Epidermal melanocyte (primary cell): ENCODE results near the gene IL2RA.

Source experiments
- DNase-seq: peaks from one replicate; pipeline ENCODE4 v3.0.0; 2011; ENCODE audit warnings: low spot score; ENCODE audit not compliant: insufficient read length

IL2RA gene

GRCh38 chr10:6059506-6059905, 2.7 kb downstream of the IL2RA start:
- no peak for DNase-seq

- DNase-seq: no peak
Measured at GRCh38 chr10:6058682-6059475, 3.3 kb downstream of the IL2RA start.

- no peak for DNase-seq
Measured at GRCh38 chr10:6056411-6057135, 5.6 kb downstream of the IL2RA start.

- DNase-seq: no peak
Measured at GRCh38 chr10:6055929-6056328, 6.2 kb downstream of the IL2RA start.

GRCh38 chr10:6054884-6055283, 7.3 kb downstream of the IL2RA start:
- DNase-seq: no peak

- DNase-seq: no peak
Measured at GRCh38 chr10:6053816-6054631, 8.1 kb downstream of the IL2RA start.

GRCh38 chr10:6053303-6053702, 8.9 kb downstream of the IL2RA start:
- no peak for DNase-seq

GRCh38 chr10:6052247-6053221, 9.6 kb downstream of the IL2RA start:
- no peak for DNase-seq

GRCh38 chr10:6050801-6051445, 11.2 kb downstream of the IL2RA start:
- no peak for DNase-seq

GRCh38 chr10:6049031-6049400, 13.2 kb downstream of the IL2RA start:
- DNase-seq: no peak

GRCh38 chr10:6048281-6049030, 13.7 kb downstream of the IL2RA start:
- DNase-seq: no peak

- no peak for DNase-seq
Measured at GRCh38 chr10:6047847-6048246, 14.3 kb downstream of the IL2RA start.

GRCh38 chr10:6046773-6047611, 15.2 kb downstream of the IL2RA start:
- no peak for DNase-seq

GRCh38 chr10:6045878-6046772, 16.0 kb downstream of the IL2RA start:
- no peak for DNase-seq

GRCh38 chr10:6045314-6045848, 16.8 kb downstream of the IL2RA start:
- no peak for DNase-seq

- no peak for DNase-seq
Measured at GRCh38 chr10:6044751-6045313, 17.3 kb downstream of the IL2RA start.

GRCh38 chr10:6044060-6044459, 18.1 kb downstream of the IL2RA start:
- DNase-seq: no peak
